ENCODE data around the gene WBP2NL.
A peak's percentile ranks its signal among the peaks of the same experiment; 100 is the strongest.
"Not testable (repeated sequence)": the region's sequence is repeated elsewhere in the genome, so short reads cannot be mapped to it uniquely, and the experiment has no call there.

The WBP2NL gene

DNA sequence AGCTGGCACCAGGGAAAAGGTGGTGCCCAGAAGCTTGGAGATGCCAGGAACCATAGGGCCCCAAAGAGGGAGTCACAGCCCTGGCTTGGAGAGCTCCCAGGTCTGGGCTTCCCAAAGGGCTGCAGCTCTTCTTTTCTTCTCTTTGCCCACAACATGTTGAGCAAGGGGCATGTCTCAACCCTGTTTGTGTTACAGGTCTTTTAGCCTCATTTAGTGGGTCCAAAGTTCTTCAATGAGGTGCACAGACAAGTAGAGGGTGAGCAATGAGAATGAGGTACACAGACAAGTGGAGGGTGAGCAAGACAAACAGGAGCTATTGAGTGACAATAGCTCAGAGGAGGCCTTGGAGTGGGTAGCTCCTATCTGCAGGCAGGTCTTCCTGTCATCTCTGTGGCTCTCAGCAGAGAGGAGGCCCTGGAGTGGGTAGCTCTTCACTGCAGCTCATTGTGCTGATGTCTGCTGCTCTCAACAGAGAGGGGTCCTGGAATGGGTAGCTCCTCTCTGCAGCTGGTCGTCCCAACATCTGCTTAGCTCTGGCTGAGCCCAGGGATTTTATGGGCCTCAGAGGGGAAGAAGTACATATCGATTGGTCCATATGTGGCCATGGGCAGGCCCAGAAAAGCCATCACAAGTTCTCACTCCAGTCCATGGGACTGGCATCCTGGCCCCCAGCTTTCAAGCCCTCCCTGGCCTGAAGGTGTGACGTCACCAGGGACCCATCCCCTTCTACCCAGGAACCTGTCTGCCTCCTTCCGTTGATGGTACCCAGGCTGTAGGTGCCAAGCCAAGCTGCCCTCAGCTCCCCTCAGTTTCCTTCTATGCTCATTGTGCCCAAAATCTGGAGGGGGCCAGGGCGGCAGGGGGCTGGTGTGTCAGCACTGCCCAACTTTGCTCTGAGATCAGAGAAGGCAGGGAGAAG, 34.9 kb downstream of the WBP2NL start:
- no peak for DNase-seq (ENCODE audit: low read depth in 2 of 2)

GRCh38 chr22:42035256-42035655, 36.7 kb downstream of the WBP2NL start:
- DNase-seq (ENCODE audit: low read depth in 2 of 2), result no peak

GRCh38 chr22:42039271-42039670, 40.7 kb downstream of the WBP2NL start:
- DNase-seq (ENCODE audit: low read depth in 2 of 2), result no peak

GRCh38 chr22:42041784-42042183, 43.2 kb downstream of the WBP2NL start:
- no peak for DNase-seq (ENCODE audit: low read depth in 2 of 2)

DNA sequence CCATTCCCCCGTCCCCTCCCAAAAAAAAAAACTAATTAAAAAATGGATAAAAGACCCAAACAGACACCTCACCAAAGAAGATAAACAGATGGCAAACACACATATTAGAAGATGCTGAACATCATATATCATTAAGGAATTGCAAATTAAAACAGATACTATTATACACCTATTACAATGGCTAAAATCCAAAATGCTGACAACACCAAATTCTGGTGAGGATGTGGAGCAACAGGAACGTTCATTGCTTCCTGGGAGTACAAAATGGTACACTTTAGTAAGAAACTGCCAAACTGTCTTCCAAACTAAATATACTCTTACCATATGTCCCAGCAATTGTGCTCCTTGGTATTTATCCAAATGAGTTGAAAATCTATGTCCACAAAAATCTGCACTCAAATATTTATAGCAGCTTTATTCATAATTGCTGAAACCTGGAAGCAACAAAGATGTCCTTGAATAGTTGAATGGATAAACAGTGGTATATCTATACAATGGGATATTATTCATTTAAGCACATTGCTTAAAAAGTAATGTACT, 52.1 kb downstream of the WBP2NL start:
- DNase-seq (ENCODE audit: low read depth in 2 of 2), result no peak

DNA sequence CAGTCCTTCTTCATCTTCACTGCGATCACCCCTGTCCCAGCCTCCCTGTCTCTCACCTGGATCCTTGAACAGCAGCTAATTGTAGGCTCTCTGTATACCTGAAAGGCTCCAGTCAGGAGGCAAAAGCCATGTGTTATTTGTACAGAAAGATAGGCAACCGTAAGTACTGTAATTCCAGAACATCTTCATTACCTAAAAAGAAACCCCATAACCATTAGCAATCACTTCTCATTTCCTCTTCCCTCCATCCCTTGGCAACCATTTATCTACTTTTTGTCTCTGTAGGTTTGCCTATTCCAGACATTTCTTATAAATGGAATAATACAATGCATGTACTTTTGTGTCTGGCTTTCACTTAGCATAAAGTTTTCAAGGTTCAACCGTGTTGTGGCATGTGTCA, 54.2 kb downstream of the WBP2NL start:
- DNase-seq (ENCODE audit: low read depth in 2 of 2), result no peak

DNA sequence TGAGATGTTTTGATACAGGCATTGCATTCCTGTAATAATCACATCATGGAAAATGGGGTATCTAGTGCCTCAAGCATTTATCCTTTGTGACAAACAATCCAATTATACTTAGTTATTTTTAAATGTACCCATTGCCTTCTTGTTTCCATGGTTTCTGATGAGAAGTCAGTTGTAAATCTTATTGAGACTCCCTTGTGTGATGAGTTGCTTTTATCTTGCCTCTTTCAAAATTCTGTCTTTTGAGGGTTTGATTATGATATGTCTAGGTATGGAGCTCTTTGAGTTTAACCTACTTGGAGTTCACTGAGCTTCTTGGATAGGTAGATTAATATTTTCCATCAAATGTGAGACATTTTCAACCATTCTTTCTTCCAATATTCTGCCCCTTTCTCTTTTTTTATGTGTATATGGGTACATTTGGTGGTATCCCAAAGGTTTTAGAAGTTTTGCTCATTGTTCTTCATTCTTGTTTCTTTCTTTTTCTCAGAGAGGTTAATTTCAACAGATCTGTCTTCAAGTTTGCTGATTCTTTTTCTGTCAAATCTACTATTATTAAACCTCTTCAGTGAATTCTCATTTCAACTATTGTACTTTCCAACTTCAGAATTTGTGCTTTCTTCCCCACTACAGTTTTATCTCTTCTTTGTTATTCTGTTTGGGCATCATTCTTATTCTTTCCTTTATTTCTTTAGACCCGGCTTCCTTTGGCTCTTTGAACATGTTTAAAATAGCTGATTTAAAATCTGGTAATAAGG, 58.3 kb downstream of the WBP2NL start:
- DNase-seq (ENCODE audit: low read depth in 2 of 2), result no peak

DNA sequence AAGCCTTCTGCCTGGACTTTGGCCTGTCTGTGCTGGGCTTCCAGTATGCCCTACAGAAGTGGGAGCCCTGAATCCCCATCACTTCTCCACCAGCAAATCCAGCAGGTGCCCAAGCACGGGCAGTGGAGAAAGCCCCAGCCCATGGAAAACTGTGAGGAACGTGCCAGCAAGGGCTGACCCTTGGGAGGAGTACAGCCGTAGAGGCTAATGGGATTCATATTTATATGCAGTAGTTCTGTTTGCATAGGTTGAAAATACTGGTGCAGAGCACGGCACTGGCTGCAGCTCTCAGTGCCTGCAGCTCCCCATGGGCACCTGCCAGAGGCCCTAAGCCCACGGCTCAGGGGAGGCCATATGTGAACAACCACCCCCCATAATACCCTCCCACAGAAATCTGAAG, 61.9 kb downstream of the WBP2NL start:
- DNase-seq (ENCODE audit: low read depth in 2 of 2), result no peak

DNA sequence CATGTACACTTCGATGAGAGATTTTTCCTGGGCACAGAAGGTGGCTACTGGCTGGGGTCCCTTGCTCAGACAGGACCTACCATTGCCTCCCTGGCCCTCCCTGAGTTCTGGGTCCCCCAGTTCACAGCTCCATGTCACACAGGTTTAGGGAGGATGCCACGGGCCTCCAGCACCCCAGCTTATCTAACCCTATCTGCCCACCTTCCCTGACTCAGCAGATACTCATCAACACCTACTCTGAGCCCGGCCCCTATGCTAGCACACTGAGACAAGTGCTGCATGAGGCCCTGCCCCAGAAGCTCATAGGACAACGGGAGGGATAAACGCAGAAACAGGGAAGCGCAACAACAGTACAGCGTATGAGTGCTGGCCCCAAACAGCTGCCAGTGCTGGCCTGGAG, 62.5 kb downstream of the WBP2NL start:
- DNase-seq (ENCODE audit: low read depth in 2 of 2), result no peak

- DNase-seq (ENCODE audit: low read depth in 2 of 2), result no peak
Observed at GRCh38 chr22:42062506-42063170, 64.0 kb downstream of the WBP2NL start.

- DNase-seq (ENCODE audit: low read depth in 2 of 2), result no peak
Observed at GRCh38 chr22:42064629-42065028, 66.0 kb downstream of the WBP2NL start.

DNA sequence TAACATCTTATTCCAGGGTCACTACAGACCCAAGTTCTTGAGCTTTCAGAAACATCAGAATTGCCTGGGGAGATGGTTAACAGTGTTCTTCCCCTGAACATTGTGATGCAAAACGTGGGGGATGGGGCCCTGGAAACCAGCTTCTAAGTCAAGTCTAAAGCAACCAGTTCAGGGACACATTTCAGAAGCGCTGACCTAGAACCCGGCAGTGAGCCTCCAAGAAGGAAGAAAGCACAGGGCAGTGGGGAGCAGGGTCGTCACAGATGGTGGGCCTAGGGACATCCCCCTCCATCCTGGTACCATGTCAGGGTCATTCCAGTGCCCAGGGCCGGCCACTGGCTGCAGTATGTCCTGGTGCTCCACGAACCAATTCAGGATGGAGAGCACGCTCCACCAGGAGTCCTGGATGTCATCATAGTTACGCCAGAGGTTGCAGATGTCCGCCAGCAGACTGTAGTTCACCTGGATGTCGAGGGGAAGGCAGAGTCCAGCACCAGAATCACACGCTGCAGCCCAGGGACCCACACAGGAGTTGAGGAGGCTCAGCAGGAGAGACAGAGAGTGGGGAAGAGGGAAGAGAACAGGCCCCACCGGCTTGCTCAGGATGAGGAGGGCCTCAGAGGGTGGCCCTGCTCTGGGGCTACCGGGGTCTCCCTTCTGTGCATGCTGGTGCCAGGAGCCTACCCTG, 67.0 kb downstream of the WBP2NL start:
- no peak for DNase-seq (ENCODE audit: low read depth in 2 of 2)

DNA sequence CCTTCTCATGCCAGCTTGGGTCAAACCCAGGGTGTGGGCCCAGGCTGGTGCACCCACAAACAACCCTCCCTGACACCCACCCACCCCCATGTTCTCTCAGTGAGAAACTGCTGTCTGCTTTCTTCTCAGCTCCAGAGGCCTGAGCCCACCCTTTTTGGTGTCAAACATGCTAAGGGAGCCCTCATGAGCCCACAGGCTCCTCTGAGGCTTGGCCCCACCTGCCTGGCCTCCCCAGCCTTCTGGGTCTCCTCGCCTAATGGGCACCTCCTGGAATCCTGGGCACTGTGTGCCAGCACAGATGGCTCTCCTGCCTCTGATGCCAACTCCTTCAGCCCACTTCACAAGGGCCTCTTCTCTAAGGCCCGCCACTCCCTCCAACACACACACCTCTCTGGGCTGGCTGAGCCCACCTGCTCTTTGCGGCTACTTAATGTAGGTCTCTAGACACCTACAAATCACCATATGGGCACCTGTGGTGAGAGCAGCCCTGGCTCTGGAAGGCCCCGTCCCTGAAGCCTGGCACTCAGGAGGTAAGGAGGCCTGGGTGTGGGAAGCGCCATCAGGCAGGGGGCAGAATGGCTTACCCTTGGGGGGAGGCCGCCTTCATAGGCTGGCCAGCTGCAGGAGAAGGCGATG, 67.7 kb downstream of the WBP2NL start:
- DNase-seq (ENCODE audit: low read depth in 2 of 2), result no peak

GRCh38 chr22:42066937-42067336, 68.3 kb downstream of the WBP2NL start:
- DNase-seq (ENCODE audit: low read depth in 2 of 2), result no peak

- no peak for DNase-seq (ENCODE audit: low read depth in 2 of 2)
Observed at GRCh38 chr22:42067671-42068251, 69.2 kb downstream of the WBP2NL start.

GRCh38 chr22:42068291-42068690, 69.7 kb downstream of the WBP2NL start:
- no peak for DNase-seq (ENCODE audit: low read depth in 2 of 2)

DNA sequence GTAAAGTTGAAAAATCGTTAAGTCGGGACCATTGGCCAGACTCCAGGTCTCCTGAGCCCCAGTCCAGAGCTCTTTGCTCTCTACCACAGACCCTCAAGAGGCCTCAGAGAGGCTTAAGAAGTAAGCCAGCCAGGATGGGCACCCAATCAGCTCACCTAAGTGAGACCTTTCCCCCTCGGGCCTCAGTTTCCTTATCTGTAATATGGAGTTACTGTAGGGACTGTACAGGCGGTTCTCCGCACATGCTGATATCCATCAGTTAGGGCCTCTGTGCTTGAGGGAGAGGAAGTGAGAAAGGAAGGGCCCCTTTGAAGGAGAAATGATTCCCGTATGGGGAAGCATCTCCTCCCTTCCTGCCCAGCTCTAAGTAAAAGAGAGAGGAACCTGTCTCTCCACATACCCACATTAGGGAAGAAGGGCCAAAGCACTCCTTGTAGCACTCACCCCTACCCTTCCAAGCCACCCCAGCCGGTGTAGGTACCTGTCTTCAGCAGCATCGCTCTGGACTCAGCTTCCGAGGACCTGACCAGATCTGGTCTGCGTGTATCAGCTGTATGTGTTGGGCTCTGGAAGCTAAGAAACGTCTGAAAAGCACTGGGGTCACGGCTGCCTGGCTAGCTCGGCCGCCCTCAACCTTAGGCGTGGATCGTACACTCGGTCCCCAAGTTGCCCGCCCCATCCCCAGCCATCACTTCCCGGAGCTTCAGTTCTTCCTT, 71.4 kb downstream of the WBP2NL start:
- no peak for DNase-seq (ENCODE audit: low read depth in 2 of 2)

GRCh38 chr22:42070517-42071422, 72.2 kb downstream of the WBP2NL start, which contains the start of gene NAGA:
NAGA (minus strand) TSS chr22:42070812; CDS start chr22:42070297, 515 bp downstream.
- peak; percentile 69 to 80 for DNase-seq (ENCODE audit: low read depth in 2 of 2)

DNA sequence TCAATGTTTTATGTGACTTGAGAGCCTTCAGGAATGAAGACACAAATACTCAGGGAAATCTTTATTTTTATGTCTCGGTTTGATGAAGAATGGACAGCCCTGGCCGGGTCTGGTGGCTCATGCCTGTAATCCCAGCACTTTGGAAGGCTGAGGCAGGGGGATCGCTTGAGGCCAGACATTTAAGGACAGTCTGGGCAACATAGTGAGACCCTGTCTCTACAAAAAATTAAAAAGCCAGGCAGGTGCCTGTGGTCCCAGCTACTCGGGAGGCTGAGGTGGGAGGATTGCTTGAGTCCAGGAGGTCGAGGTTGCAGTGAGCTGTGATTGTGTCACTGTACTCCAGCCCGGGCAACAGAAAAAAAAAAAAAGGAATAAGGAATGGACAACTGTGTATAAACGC, 72.9 kb downstream of the WBP2NL start:
- not testable (repeated sequence) for DNase-seq (ENCODE audit: low read depth in 2 of 2)

Data from stimulated activated CD8-positive, alpha-beta memory T cell treated with anti-CD3 and anti-CD28 coated beads, Interleukin-7, amount 100 ng/mL, for 1 hour (primary cell).